Measurements from ENCODE around the gene HYDIN.
"Not testable (repeated sequence)": the region's sequence is repeated elsewhere in the genome, so short reads cannot be mapped to it uniquely, and the experiment has no call there.

Gene HYDIN

DNA sequence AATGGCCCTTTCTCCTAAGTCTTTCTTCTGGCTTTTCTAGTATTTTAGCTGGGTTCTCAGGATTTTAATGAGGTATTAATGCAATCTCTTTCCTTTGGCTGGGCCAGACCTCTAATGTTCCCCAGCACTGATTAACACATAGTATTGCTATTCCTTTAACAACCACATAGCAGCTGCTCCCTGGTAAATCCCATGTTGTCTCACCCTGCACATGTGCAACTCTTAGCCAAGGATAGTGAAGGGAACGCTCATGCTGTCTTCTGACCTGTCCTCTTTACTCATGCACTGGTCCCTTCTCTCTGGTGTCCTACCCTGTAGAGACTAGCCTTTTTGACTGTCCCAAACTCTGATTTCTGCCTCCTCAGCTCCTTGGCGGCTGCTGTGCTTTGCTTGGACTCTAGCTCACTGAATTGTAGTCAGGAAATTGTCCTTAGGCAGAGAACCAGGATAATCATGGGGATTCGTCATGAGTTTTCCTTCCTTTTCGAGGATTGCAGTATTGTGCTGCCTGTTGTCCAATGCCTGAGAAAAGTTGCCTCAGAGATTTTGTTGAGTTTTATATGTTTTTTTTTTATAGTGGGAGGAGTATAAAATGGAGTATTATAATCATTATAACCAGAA is 406.9 kb downstream of the HYDIN start:
- DNase-seq = not testable (repeated sequence)

DNA sequence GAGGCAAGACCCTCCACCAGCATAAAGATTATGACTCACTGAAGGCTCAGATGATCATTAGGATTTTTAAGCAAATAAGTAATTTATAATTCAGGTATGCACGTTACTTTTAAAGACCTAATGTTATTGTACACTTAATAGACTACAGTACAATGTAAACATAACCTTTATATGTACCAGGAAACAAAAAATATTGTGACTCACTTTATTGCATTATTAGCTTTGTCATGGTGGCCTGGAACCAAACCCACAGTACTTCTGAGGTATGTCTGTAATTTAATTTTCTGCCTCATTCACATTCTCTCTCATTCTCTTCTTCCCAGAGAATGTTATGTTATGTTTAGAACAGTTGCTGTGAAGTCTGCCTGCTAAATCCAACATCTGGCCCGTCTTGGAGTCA is 407.8 kb downstream of the HYDIN start:
- DNase-seq = not testable (repeated sequence)

DNA sequence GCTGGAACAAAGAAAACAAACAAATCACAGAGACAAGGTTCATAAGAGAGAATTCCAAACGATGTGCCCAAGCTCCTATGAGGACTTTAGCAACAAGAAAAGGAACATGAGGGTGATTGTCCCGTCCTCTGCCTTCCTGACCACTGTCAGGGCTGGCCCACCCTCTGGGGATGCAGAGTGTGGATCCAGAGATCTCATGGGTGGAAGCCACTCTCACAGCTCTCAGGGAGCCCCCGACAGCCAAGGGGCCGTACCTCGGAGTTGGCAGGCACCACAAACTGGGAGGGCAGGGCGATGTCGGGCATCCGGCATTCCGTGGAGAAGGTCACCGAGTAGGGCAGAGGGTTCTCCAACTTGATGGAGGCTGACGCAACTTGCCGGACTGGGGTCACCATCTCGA is 412.4 kb downstream of the HYDIN start:
- DNase-seq = not testable (repeated sequence)

DNA sequence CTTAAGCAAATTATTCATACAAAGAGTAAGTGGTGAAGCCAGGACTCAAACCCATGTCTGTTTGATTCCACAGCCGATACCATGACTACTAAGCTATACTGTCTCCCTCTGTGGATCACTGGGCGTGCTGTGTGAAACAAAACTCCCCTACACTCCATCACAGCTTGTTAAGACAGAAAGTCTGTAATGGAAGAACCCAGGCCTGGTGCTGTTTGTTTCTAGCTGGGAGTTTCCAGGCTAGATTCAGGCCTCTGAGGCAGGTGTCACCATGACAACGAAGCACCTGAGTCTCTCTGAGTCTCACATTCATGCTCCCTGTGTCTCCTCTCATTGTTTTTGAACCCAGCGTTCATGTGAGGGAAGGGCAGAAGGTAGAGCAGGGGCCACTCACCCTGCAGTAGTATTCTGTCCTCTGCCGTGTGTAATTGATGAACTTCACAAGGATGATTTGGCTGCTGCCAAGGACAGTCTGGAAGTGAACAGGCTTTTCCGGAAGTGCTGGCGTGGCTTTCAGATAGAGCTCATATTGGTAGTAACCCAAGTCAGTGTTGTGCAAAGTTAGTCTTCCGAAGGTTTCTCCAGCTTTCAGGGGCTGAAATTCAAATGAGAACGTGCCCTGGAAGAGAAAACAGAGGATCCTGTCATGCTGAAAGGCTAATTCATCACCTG is 421.0 kb downstream of the HYDIN start:
- no peak for DNase-seq

DNA sequence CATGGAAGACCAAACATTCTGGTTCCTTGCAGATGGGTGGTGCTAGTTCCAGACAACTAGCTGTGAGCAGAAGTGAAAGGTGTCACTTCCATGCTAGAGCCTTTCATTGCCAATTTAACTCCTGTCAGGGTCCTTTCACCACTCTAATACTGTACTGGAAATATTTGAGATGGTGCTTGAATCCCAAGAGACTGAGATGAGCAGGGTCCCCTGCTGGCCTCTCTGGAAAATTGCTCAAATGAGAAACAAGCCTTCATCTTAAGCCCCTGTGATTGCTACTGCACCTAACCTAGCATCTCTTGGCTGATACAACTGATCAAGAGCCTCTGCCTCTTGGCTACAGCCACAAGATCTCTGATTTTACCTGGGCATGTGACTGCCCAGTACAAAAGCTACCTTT is 422.2 kb downstream of the HYDIN start:
- DNase-seq = no peak

DNA sequence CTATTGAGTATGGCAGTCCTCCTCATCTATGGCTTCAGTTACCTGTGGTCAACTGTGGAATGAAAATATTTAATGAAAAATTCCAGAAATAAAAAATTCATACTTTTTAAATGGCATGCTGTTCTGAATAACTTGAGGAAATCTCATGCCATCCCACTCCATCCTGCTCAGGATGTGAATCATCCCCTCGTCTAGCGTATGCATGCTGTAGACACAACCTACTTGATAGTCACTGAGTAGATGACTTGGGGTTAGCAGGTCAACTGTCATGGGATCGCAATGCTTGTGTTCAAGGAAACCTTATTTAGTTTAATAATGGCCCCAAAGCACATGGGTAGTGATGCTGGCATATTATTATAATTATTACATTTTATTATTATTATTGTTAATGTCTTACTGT is 424.7 kb downstream of the HYDIN start:
- no peak for DNase-seq

DNA sequence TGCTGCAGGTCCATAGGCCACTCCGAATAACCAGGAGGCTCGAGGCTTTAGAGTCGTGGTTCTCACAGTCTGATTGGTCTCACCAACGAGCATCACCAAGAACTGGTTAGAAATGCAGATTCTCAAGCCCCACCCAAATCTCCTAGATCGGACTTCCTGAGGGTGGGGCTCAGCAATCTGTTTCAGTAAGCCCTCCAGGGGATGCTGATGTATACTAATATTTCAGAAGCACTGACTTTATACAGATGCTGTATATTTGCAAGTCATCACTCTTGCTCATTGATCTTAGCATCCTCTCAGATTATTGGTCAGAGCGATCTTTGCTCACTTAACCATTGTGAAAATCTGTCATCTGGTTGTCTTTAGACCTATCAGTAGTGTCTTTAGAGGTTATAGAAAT is 425.1 kb downstream of the HYDIN start:
- DNase-seq = no peak

DNA sequence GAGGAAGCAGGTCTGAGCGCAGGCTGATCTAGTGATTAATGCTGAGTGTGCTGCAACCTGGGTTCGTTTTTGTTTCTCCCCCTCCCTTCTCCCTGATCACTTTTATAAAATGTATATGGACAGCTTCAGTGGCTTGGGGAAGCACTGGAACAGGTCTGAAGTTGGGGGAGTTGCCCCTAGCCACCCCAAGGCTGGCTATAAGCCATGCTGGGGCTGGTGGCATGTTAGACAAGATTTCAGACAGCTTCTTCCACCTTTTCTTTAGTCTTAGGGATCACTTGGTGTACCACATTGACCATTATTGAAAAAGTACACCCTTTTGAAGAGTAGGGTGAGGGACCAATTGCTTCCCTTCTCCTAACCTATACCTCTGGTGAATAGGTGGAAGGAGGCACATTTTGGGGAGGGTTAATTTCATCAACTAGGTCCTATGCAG is 425.8 kb downstream of the HYDIN start:
- DNase-seq = no peak

DNA sequence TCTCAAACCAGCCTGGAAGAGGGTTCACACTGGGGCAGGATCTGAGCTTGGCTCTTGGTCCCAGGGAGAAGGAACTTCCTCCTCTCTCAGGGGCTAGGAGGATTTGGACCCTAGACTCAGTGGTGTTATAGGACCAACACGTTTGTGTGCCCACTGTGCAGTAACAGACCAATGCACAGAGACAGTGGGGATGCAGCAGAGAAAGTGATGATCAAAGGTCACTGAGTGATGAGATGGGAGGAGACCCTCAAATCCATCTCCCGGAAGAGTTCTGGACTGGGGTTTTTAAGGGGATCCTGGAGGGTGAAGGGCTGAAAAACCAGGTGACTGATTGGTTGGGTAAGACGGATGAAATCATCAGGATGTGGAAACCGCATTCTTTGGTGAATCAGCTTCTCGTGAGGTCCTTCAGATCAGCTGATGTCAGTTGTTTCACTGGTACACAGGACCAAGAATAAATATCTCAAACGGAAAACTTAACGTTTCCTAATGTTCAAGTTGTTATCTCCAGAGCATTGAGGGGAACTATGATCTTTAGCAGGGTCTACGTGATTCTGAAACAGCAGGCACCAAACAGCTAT is 426.3 kb downstream of the HYDIN start:
- no peak for DNase-seq

DNA sequence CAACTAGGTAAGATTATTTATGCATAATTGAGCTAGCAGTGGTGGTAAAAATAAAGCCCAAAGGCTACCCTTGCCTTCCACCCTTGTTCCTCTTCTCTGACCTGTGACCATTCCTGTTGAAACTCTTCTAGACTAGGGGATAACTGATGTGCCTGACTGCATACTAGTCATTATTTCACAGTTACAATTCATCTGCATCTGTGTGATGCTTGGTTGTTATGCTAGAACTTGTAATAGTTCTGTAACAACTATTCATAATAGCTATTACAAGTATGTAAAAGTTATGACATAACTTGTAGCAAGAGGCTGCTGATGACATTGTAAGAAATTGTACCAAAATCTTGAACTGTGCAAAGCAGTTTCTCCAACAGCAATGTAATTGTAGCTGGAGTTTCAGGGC is 427.2 kb downstream of the HYDIN start:
- no peak for DNase-seq

DNA sequence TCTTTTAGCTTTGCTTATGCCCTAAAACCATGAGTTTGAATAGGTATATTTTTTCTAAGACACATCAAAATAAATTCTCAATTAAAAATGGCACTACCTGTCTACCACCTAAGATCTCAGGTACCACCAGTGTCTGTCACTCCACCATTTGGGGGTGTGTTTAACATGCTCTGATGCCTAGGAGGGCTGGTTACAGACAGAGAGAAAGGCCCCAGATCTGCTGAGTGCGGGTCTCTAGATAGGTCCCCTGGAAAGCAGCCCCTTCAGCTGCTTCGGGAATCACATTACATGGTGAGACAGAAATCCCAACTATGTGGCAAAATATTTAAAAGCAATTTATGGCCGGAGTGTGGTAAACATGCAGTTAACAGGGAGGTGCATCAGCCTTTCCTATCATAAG is 428.9 kb downstream of the HYDIN start:
- DNase-seq = no peak

DNA sequence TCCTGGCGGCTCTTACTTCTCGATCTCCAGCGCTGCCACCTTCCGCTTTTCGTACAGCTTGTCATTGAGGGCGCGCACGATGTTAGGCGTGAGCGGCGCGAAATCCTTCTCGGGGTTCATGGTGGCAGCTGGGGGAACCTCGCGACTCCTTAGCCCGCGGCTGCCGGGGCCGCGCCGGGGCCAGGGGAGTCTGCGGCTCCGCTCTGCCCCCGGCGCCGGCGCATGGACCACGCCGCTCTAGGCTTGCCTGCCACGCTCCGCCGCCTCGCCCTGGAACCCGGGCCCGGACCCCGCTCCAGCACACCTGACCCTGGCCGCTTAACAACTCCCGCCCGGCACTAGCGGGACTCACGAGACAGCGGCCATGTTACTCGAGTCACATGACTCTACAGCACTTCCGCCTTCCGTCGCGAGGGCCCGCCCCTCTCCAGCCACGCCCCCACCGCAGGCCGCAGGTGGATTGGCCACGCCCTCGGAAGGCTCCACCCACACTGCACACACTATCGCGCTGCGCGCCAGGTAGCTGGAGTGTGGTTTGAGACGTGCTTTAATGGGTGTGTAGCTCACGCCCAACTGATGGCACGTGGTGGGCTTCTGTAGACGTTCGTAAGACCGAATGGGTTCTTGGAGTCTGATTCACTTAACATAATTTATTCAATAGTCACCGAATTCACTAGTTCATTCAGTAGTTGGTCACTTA is 429.6 kb downstream of the HYDIN start, which contains the start of gene VAC14:
VAC14 (minus strand) TSS at position 378 of the 700 bp plus-strand sequence; CDS start at position 120, 258 bp downstream.
- DNase-seq = peak; percentile 86

DNA sequence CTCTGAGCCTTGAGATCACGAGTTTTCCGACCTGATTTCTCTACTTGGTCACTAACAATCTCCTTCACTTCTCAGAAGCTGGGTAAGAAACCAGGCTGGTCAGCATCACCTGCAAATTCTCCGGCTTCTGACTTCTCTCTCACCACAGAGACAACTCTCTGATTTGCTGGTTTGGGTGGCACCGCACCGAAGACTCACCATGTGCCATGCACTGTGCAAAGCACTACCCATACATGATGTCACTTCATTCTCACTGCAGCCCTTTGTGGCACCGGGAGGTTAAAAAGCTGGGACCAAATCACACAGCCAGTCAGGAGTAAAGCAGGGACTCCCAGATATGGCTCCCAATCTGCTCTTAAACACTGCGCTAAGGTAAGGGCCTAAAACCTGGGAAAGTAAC is 430.2 kb downstream of the HYDIN start:
- no peak for DNase-seq

DNA sequence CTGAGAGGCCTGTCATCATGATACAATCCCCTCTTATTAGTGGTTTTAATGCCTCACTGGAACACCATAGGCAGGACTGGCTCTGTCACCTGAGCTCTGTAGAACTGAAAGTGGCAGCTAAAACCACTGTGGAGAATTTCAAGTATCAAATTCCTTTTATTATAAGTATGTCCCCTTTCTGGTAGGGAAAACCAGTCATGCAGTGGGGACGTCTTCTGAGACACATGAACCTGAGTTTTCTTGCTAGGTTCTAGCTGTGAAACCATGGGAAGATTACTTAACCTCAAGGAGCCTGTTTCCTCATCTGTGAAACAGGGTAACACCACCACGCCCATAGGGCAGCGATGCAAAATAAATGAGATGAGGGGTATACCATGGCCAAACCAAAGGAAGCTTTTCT is 434.2 kb downstream of the HYDIN start:
- no peak for DNase-seq

DNA sequence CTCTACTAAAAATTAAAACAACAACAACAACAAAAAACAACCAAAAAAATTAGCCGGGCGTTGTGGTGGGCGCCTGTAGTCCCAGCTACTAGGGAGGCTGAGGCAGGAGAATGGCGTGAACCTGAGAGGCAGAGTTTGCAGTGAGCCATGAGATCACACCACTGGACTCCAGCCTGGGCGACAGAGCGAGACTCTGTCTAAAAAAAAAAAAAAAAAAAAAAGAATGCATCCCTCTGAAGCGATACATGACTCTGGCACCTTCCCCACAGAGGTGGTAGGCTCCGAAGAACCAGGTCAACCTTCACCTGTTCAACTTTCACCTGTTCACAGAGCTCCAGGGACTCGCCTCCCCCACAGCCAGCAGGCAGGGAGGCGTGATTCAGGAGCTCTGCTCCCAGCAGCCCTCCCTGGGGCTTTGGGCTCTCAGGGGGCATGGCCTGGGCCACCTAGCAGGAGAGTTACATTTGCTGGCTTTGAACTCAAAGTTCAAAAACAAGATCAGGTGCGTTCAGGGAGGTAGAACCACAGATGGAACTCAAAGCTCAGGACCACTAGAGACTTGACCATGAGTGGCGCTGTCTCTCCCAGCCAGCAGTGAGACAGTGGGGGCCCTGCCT is 435.1 kb downstream of the HYDIN start:
- no peak for DNase-seq

DNA sequence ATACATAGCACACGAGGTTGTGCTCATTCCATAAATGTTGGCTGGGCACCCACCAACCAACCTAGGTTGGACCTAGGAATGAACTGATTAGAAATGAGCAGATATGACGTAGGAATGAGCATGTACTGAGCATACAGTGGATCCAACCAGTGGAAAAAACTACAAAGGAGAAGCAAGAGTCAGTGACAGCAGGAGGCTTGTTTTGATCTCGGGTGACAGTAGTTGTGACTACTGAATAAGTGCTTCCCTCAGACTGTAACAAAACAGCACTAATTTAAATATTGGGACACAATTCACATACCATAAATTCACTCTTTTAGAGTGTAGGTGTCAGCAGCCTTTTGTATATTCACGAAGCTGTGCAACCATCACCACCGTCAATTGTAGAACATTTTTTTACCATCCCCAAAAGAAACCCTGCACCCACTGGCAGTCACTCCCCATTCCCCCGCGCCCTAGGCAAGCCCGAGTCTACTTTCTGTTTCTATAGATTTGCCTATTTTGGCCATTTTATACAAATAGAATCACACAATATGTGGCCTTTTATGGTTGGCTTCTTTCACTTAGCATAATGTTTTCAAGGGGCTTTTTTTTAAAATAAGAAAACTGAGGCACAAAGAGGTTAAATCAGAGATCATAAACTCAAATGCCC is 436.5 kb downstream of the HYDIN start:
- DNase-seq = no peak

DNA sequence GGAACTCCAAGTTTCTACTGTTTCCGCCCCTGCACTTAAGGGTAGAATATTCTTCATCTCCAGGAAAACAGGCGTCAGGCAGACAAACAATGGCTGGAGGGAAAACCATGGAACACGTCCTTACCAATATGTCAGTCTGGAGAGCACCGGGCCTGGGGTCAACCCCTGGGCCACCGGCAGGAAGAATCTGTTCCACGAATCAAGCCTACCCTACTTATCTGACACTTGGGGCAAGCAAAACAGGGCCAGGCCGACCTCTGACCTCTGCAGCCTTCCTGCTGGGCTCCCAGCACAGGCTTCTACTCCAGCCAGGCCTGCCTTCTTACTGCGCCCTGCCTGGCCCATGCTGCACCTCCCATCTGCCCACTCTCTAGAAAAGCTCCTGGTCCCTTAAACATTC is 439.7 kb downstream of the HYDIN start:
- DNase-seq = no peak

DNA sequence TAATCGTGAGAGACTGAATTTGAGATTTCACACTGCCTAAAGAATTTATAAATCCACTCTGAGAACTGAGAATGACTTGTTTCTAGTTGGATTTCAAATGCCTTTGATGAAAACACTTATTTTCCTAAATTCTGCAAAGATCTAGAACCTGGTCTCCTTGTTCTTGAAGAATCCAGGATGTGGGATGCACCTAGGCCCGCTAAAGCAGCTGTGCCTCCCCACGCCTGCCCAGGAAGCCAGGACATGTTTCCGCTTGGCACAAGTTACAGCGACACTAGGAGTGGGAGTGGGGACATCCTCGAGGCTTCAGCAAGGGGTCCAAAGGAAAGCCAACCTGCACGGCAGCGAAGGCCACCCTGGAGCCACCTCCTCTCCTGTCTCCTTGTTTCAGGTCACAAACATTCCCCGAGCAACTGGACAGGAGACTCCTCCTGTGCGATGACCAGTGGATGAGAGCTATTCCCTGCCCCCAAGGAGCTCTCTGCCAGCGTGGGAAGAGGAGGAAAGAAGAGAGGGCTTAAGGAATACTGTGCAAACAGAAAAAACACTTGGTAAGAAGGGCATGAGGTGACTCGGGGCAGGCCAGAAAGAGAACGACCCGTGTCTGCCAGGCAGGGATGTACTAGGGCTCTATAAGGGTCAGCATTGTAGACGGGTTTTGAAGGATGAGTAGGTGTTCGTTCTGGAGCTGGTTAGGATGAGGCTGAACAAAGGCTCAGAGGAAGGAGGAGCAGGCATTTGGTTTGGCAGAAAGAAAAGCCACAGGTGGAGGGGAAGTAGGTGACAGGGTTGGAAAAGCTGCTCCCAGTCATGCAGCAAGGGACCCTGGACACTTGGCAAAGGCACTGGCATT is 440.7 kb downstream of the HYDIN start:
- DNase-seq = no peak

DNA sequence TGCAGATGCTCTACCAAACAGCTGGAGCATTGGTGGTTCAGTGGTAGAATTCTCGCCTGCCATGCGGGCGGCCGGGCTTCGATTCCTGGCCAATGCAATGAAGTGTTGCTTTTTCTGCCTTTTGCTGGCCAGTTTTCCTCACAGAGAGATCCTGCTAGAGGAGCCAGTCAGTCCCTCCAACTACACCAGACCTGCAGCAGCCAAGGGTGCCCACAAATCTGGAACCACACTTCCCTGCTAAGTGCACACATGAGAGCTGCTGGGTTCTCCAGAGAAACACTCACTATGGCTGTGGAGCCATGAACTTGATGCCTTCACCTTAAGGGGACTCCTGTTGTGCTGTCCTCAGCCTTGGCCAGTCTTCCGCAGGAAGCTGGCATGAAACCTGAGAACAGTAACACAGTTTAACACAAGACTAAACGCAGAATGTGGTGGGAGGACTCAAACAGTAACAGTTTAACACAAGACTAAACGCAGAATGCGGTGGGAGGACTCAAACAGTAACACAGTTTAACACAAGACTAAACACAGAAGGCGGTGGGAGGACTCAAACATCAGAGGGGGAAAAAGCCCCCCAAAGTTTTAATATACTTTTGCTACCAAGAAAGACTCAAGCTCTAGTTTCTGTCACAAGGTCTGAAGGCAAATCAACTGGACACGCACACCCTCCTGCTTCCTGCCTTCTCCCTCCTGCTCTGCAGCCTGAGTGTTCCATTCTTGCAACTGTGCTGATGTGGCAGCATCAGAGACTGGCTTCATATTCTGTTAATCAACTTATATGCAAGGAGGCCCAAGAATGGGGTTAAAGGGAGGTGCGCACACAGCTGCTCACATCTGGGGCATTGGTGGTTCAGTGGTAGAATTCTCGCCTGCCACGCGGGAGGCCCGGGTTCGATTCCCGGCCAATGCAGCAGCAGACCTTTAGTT is 441.6 kb downstream of the HYDIN start:
- DNase-seq = peak; percentile 62
